Activated naive CD4-positive, alpha-beta T cell (primary cell): ENCODE measurements around the gene CASP6.
"Not testable (repeated sequence)": the region's sequence is repeated elsewhere in the genome, so short reads cannot be mapped to it uniquely, and the experiment has no call there.

ENCODE experiments used
- DNase-seq, 4 experiments: peaks; one replicate each; lab custom pipeline; 2025; lab: John Stamatoyannopoulos, UW

The CASP6 gene

DNA sequence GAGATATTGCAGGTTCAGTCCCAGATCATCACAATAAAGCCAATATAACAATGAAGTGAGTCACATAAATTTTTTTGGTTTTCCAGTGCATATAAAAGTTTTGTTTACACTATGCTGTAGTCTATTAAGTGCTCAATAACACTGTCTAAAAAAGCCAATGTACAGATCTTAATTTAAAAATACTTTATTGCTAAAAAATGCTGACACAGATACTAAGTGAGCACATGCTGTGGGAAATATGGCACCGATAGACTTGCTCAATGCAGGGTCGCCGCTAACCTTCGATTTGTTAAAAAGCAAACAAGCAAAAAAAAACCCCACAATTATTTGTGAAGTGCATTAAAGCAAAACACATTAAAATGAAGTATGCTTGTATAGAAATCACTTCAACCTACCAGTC lies 16.4 kb upstream of the CASP6 start:
- no peak for DNase-seq

DNA sequence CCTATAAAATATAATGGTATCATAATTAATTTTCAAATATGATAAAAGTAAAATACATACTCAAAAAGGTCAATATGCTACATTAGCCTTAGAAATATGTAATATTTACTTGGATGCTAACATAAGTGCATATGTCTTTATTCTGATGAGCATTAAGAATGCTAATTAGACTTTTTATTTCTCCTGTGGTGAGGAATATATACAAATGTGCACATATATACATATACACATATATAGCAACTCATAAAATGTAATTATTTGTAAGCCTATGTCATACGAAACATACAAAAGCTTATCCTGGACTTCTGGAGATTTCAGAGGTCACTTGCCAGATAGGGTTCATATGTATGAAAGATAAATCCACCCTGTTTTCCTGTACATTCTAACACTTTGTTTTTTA lies 15.5 kb upstream of the CASP6 start:
- no peak for DNase-seq

GRCh38 chr4:109713500-109713899 lies 10.3 kb upstream of the CASP6 start:
- no peak for DNase-seq

- DNase-seq: no peak
Measured at GRCh38 chr4:109708990-109709389, 5.7 kb upstream of the CASP6 start.

GRCh38 chr4:109708435-109708834 lies 5.2 kb upstream of the CASP6 start:
- DNase-seq: no peak

DNA sequence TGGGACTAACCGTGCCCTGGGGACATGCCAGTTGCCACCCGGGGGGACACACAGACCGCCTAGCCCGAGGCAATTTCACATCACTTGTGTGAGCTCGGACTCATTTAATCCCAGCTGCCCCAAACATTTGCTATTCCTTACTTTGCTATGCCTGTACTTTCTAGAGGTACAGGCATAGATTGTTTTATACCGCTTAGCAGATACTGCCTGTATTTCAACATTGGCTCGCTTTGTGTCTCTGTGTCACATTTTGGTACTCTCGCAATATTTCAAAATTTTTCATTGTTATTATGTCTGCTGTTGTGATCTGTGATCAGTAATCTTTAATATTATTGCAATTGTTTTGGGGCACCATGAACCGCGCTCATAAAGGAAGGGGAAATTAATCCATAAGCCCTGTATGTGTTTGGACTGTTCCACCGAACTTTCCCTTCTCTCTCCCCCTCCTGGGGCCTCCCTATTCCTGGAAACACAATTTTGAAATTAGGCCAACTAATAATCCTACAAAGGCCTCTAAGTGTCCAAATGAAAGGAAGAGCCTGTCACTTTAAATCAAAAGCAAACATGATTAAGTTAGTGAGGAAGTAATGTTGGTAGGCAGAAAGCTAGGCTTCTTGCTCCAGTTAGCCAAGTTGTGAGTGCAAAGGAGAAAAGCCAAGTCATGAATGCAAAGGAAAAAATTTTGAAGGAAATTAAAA lies 568 bp upstream of the CASP6 start:
- DNase-seq: no peak

GRCh38 chr4:109701566-109702410 lies 1.5 kb downstream of the CASP6 start:
- DNase-seq: no peak

DNA sequence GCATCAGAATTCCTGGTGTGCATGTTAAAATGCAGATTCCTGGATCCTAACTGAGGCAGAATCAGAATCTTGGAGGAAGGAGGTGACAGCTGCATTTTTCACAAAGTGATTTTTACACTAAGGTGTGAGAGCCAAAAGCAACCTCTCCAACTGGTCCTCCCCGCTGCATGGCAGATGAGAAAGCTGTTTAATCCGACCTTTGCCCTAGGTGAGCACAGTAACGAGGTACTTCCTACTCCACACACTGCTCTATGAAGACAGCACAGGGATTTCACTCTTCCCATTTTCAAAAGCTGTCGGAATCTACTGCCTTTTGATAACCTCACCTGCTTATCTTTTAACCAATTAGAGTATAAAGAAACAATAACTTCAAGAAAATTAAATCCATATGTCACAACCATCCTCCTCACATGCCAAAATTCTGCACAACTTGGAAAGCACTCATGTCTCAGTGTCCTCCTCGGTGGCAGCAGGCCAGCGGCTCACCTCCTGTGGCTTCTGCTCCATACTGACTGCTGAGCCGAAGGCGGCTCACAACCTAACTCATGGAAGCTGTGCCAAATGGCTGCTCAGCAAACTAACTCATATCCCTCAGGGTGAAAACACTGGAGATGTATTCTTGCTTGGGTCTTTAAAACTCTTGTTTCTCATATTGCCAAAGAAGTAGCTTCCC lies 3.6 kb downstream of the CASP6 start:
- no peak for DNase-seq

DNA sequence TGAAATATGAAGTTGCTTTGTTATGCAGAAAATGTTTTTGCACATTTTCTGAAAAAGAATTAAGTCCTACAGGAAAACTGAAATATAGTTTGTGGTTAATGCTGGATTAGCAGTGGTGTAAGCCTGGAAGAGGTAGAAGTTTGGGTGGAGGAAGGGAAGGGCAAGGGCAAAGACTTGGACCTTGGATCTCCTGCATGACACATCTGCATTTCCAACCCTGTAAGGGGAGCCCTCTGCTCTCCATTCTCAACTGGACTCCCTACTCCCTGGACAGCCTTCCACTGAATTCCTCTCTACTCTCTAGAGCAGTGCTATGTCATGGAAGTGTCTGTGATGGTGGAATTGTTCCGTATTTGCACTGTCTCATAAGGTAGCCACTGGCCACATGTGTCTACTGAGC lies 4.6 kb downstream of the CASP6 start:
- DNase-seq: no peak

DNA sequence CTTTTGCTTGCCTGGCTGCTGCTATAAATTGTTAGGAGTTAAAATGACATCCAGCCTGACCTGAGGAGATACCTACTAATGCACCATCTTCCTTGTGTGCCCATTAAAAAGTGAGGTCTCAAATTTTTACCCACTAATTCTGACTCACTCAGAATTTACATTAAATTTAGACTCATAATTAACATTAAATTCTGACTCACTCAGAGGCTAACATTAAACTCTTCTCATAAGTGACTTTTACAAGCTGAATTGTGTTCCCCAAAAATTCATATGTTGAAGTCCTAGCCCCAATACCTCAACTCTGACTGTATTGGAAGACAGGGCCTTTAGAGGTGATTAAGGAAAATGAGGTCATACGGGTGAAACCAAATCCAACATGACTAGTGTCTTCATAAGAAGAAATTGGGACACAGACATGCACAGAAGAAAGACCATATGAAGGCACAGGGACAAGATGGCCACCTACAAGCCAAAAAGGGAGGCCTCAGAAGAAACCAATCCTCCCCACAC lies 11.8 kb downstream of the CASP6 start:
- DNase-seq: no peak

- no peak for DNase-seq
Measured at GRCh38 chr4:109690690-109691410, 12.4 kb downstream of the CASP6 start.

DNA sequence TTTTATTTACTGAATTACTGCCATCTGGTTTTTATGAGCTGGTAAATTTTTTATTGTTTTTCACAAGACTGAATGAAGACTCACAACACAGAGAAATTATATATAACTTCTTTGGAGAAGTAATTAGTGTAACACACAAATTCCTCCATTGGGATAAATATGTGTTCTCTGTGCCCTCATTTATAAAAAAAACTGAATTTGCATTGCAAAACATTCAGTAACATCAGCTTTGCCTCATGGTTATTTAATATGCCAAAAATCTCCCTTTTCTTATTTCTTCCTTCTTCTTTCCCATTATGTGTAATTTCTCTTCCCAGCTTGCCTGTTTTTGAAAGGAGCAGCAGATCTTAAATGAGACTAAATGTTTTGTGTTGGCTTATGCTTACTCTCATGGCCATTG lies 18.5 kb downstream of the CASP6 start:
- DNase-seq: no peak

DNA sequence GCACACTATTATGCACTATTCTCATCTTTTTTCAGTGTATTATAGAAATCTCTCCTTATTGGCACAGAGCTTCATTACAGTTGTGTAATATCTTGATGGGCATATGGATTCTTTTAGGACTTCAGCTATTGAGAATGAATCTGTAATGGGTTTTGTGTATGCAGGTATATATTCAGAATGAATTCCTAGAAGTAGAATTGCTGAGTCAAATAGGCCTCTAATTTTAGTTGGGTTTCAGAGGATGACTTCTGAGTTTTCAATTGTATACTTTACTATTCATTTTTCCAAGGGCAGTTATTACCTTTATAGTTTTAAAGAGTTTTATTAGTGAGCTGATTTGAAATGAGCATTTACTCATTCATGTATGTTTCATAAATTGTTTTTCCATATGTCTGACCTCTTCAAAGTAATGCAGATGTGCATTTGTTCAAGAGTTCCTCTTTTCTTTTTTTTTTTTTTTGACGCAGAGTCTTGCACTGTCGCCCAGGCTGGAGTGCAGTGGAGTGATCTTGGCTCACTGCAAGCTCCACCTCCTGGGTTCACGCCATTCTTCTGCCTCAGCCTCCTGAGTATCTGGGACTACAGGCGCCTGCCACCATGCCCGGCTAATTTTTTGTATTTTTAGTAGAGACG lies 19.5 kb downstream of the CASP6 start:
- no peak for DNase-seq

- DNase-seq: no peak
Measured at GRCh38 chr4:109682875-109683274, 20.4 kb downstream of the CASP6 start.

- not testable (repeated sequence) for DNase-seq
Measured at GRCh38 chr4:109678925-109679324, 24.3 kb downstream of the CASP6 start.

GRCh38 chr4:109678472-109678871 lies 24.8 kb downstream of the CASP6 start:
- DNase-seq: not testable (repeated sequence)

- DNase-seq: no peak
Measured at GRCh38 chr4:109676886-109677285, 26.4 kb downstream of the CASP6 start.

DNA sequence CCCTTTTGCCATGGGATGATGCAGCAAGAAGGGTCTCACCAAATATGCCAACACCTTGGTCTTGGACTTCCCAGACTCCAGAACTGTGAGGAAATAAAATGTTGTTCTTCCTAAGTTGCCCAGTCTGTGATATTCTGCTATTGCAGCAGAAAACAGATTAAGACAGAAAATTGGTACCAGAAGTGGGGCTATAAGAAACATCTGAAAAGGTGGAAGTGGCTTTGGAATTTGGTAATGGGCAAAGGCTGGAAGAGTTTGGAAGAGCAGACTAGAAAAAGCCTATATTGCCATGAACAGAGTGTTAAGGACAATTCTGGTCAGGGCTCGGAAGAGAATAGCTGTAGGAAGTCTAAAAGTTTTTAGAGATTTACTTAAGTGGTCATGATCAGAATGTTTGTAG lies 27.4 kb downstream of the CASP6 start:
- DNase-seq: no peak

DNA sequence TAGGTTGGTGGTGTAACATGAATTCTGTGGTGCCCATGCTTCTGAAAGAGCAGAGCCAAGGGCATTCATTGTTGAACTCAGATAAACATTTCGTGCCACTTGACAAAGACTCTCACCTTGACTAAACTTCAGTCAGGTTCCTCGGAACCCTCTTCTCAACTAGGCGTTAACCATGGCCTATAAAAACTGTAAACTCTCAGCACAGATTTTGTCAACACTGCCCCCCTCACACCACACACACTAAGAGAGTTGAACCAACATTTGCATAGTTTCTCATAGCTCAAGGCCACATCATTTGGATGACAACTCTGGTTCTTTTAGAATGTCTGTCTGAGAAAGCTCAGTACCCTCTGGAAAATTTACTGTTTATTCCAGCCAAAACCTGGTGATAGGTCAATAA lies 28.1 kb downstream of the CASP6 start:
- no peak for DNase-seq

GRCh38 chr4:109673303-109673702 lies 29.9 kb downstream of the CASP6 start:
- DNase-seq: no peak

DNA sequence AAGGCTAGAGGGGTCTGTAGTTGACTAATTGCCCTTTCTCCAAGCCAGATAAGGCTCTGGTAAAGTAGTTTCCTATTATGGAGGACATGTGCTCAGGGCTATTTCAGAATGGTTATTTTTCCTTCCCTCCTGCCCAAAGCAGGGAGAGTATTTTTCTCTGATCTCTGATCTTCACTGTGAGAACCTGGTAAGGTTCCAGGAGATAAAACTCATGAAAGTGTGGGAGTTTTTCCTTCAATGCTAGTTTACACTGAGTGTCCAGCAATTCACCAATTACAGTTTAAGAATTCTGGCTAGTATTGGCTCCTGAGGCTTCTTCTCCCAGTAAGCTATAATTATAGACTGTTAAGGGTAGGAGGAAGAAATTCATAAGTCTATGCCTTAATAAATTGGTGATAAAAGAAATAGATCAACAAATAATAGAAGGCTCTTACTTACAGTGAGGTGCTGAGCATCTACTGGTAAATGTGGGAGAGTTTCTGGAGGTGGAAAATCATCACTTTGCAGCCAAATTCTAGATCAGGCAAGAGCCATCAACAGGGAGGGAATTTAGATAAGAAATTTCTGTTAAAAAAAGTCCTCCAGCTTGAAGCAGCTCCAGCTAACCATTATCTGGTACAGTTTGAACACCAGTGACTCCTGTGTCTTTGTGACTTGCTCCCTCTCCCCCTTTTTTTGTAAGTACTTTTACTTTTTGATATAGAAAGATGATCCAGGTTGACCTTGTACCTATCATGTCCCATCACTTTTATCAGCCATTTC lies 30.9 kb downstream of the CASP6 start:
- DNase-seq: no peak
